Tibial nerve (tissue), 4 donors: ENCODE measurements around the gene LCN12. TPM values are rescaled to one million over a fixed set of nuclear protein-coding genes. Genes with fewer than 3 reads are reported as not detected.

ENCODE experiments used
- DNase-seq, 2 donors: peaks; one replicate each; pipeline ENCODE4 v3.0.0-alpha.2; 2019; ENCODE audit warnings: low spot score in 2 of 2
- H3K27ac ChIP-seq, 4 donors: fragments of 200-600 bp; sonication (generic) in 3 of 4; one replicate each; pipeline ENCODE4 v1.5.1; 2017 to 2019; ENCODE audit warnings: mild to moderate bottlenecking in 1 of 4
- H3K27me3 ChIP-seq, 2 donors: fragments of 200-600 bp; sonication (generic) in 1 of 2; one replicate each; pipeline versions ENCODE4 v1.5.1 to v1.6.0; 2017 to 2019
- H3K36me3 ChIP-seq, 3 donors: fragments of 200-600 bp; sonication (generic); one replicate each; pipeline ENCODE4 v1.5.1; 2018 to 2019
- H3K4me1 ChIP-seq, 4 donors: fragments of 200-600 bp; sonication (generic) in 3 of 4; one replicate each; pipeline ENCODE4 v1.5.1; 2017 to 2019
- H3K4me3 ChIP-seq, 4 donors: fragments of 200-600 bp; sonication (generic) in 3 of 4; one replicate each; pipeline ENCODE4 v1.5.1; 2017 to 2019; ENCODE audit warnings: mild to moderate bottlenecking in 1 of 4, moderate library complexity in 1 of 4
- H3K9me3 ChIP-seq, 4 donors: fragments of 200-600 bp; sonication (generic) in 3 of 4; one replicate each; pipeline ENCODE4 v1.5.1; 2017 to 2019
- CTCF ChIP-seq, 5 experiments: fragments of 200-600 bp in 3 of 5; fragments of 450-650 bp in 2 of 5; sonication (generic) in 3 of 5; IDR thresholded peaks; one replicate each; pipeline ENCODE4 v1.5.1; 2016 to 2019; ENCODE audit warnings: antibody characterized with exemption in 5 of 5, mild to moderate bottlenecking in 3 of 5, moderate library complexity in 2 of 5
- EP300 ChIP-seq, 2 donors: sonication (generic); formaldehyde crosslinking; IDR thresholded peaks; one replicate each; pipeline ENCODE4 v1.6.1; 2017; ENCODE audit warnings: antibody characterized with exemption in 2 of 2, mild to moderate bottlenecking in 1 of 2
- POLR2A ChIP-seq, 2 donors: fragments of 450-650 bp; IDR thresholded peaks; one replicate each; pipeline ENCODE4 v1.6.1; 2017; ENCODE audit warnings: antibody characterized with exemption in 2 of 2, mild to moderate bottlenecking in 2 of 2, moderate library complexity in 2 of 2
- WGBS, 2 donors: methylation state at CpG; one replicate each; pipeline ENCODE4 v1.1.5; 2018; 5-methylcytosine and 5-hydroxymethylcytosine counted together
- total RNA-seq, 4 donors: library from RNA; depleted of rRNA; stranded (reverse); fragments of >200 nt; gene quantifications; one replicate each; pipeline ENCODE4 v1.1.0, GENCODE V29; 2016

Gene LCN12
- total RNA-seq, 4 donors from 2014 or later, result 2.4 to 16.8 (median 7.8) TPM

DNA sequence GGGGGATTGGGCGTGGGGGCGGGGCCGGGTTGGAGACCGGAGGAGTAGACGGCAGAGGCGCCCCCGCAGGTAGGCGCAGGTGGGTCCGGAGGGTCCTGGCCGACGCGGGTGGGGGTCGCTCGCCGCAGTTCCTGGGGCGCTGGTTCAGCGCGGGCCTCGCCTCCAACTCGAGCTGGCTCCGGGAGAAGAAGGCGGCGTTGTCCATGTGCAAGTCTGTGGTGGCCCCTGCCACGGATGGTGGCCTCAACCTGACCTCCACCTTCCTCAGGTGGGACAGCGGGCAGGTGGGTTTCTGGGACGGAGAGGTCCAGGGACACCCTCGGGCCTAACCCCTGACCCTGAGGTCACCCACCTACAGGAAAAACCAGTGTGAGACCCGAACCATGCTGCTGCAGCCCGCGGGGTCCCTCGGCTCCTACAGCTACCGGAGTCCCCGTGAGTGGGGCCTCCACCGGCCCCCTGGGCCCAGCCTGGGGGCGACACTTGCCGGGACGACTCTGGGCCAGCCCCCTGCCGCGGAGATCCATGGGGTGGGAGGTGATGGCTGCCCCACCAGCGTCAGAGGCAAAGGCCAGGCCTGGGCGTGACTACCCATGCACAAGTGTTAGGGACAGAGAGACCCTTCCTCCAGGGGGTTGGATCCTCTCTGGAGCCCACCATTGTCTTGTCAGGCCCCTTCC, 26.9 kb downstream of the LCN12 start:
- Histone ChIP-seq H3K9me3 (no peaks in the 10 kb centered on the region), H3K4me1 (peaks cover 0 to 69% (median 7%) of the 10 kb centered on the region in 4 donors), H3K27me3 (peaks cover 0 to 11% of the 10 kb centered on the region in 2 donors), H3K27ac (peak overlapping the region in 2 of 4 donors; percentile 61 to 62), H3K4me3 (peak overlapping the region in 3 of 4 donors; percentile 12 to 68 (median 26)), H3K36me3 (peaks cover 0 to 5% (median 0%) of the 10 kb centered on the region in 3 donors)
- DNase-seq, result peak in 1 of 2 donors; percentile 42
- WGBS, 2 donors, result 48 to 63% methylated on average over 17 to 21 of the region's 41 CpGs
- TF ChIP-seq CTCF (IDR thresholded peaks at IDR 0.05) (no peak), POLR2A (IDR thresholded peaks at IDR 0.05) (peak in 1 of 2 donors; percentile 9), EP300 (IDR thresholded peaks at IDR 0.05) (no peak)

DNA sequence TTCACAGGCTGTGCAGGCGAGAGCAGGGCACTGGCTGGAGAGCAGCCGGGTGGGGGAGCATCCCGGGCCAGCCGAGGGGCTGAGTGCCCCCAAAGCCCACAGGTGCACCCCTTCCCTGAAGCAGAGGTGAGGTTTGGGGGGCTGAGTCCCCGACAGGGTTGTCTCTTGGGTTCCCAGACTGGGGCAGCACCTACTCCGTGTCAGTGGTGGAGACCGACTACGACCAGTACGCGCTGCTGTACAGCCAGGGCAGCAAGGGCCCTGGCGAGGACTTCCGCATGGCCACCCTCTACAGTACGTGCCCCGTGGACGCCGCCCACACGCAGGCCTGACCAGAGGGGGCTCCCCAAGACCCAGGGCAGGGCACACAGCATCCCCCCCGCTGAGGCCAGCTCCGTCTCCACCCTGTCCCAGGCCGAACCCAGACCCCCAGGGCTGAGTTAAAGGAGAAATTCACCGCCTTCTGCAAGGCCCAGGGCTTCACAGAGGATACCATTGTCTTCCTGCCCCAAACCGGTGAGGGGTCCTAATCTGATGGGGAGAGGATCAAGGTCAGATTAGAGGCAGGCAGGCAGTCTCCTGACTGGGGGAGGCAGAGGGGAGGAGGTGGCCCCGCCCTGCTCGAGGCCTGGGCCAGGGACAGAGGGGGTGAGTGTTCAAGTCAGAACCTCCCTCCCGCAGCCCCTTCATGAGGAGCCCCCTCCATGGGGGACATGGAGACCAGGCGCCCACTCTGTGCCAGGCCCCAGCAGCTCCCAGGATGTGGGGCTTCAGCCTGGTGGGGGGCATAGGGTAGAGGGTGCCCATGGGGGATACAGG, 27.9 kb downstream of the LCN12 start:
- Histone ChIP-seq H3K9me3 (no peaks in the 10 kb centered on the region), H3K4me3 (peak overlapping the region in 3 of 4 donors; percentile 12 to 68 (median 26)), H3K27ac (peak overlapping the region in 2 of 4 donors; percentile 61 to 62), H3K27me3 (peaks cover 0 to 21% of the 10 kb centered on the region in 2 donors), H3K4me1 (peaks cover 0 to 67% (median 9%) of the 10 kb centered on the region in 4 donors), H3K36me3 (peaks cover 0 to 5% (median 0%) of the 10 kb centered on the region in 3 donors)
- TF ChIP-seq EP300 (IDR thresholded peaks at IDR 0.05) (no peak), POLR2A (IDR thresholded peaks at IDR 0.05) (no peak), CTCF (IDR thresholded peaks at IDR 0.05) (no peak)
- WGBS, 2 donors, result 73 to 75% methylated on average over 14 to 15 of the region's 26 CpGs
- no peak for DNase-seq

GRCh38 chr9:136980669-136981478, 28.8 kb downstream of the LCN12 start:
- DNase-seq, result no peak
- Histone ChIP-seq H3K36me3 (peaks cover 0 to 5% (median 0%) of the 10 kb centered on the region in 3 donors), H3K27me3 (peaks cover 0 to 30% of the 10 kb centered on the region in 2 donors), H3K4me1 (peaks cover 0 to 67% (median 13%) of the 10 kb centered on the region in 4 donors), H3K27ac (peak overlapping the region in 2 of 4 donors; percentile 14 to 71), H3K4me3 (peak overlapping the region in 1 of 4 donors; percentile 68), H3K9me3 (no peaks in the 10 kb centered on the region)
- 85 to 94% methylated on average over 15 to 16 of the region's 16 CpGs for WGBS, 2 donors
- no peak for TF ChIP-seq EP300 (IDR thresholded peaks at IDR 0.05)
- no peak for TF ChIP-seq POLR2A (IDR thresholded peaks at IDR 0.05)
- no peak for TF ChIP-seq CTCF (IDR thresholded peaks at IDR 0.05)

DNA sequence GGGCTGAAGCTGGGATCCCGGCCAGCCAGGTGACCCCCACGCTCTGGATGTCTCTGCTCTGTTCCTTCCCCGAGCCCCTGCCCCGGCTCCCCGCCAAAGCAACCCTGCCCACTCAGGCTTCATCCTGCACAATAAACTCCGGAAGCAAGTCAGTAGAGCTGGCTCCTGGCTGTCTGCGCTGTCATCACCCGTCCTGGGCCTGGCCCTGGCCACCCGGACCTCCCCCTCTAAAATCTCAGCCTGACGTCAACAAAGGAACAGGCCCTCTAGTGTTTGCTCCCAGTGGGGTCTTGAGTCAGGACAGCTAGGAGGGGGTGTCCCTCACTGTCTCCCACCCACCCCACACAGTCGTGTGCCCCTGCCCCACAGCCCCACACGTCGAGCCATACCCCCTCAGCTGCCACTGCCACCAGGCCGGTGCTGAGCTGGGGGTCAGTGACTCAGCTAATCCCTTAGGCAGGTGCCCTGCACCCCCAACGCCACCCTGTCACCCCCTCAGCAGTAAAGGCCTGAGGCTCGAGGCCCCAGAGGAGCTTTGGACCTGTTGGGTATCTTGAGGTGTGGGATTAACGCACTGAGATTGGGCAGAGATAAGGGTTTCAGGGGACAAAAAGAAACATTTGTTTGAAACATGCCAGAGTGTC, 29.6 kb downstream of the LCN12 start:
- Histone ChIP-seq H3K4me1 (peaks cover 0 to 61% (median 12%) of the 10 kb centered on the region in 4 donors), H3K27ac (peak overlapping the region in 1 of 4 donors; percentile 71), H3K4me3 (peak overlapping the region in 1 of 4 donors; percentile 68), H3K27me3 (peaks cover 0 to 37% of the 10 kb centered on the region in 2 donors), H3K36me3 (peaks cover 0 to 5% (median 0%) of the 10 kb centered on the region in 3 donors), H3K9me3 (no peaks in the 10 kb centered on the region)
- DNase-seq, result no peak
- no peak for TF ChIP-seq POLR2A (IDR thresholded peaks at IDR 0.05)
- peak in 1 of 2 donors; percentile 13 for TF ChIP-seq EP300 (IDR thresholded peaks at IDR 0.05)
- WGBS, 2 donors, result 37 to 38% methylated on average over 16 of the region's 17 CpGs
